GM20000 (cell line): ENCODE data around the gene COA1.

Experiments used
- DNase-seq: peaks from one replicate; pipeline ENCODE4 v3.0.0; 2012; ENCODE audit warnings: low spot score
- CTCF ChIP-seq: IDR thresholded peaks from 2 replicates; pipeline ENCODE4 v1.5.1; 2012; ENCODE audit warnings: mild to moderate bottlenecking, control low read depth; ENCODE audit errors: extremely low read depth, missing control alignments

The COA1 gene

GRCh38 chr7:43761938-43762692 is 32.8 kb upstream of the COA1 start:
- DNase-seq, result no peak
- TF ChIP-seq CTCF, result no peak

GRCh38 chr7:43761382-43761781 is 32.1 kb upstream of the COA1 start:
- no peak for TF ChIP-seq CTCF

GRCh38 chr7:43760861-43761260 is 31.5 kb upstream of the COA1 start:
- no peak for DNase-seq
- TF ChIP-seq CTCF, result no peak

More at GRCh38 chr7:43761382-43761781, 32.1 kb upstream of the COA1 start:
- DNase-seq, result no peak

GRCh38 chr7:43758822-43759683 is 29.7 kb upstream of the COA1 start:
- DNase-seq, result peak; percentile 76

GRCh38 chr7:43758029-43758821 is 28.9 kb upstream of the COA1 start, which contains the start of gene BLVRA:
Gene BLVRA, plus strand, starts transcription at chr7:43758680. Its CDS starts 12,479 bp downstream, at chr7:43771159.
- DNase-seq, result peak; percentile 93
- no peak for TF ChIP-seq CTCF

More at GRCh38 chr7:43758822-43759683, 29.7 kb upstream of the COA1 start:
- no peak for TF ChIP-seq CTCF

GRCh38 chr7:43757073-43757720 is 27.9 kb upstream of the COA1 start:
- no peak for TF ChIP-seq CTCF
- no peak for DNase-seq
